GM19351 (cell line): Measurements from ENCODE around the gene CENPH.
"Not testable (repeated sequence)": the region's sequence is repeated elsewhere in the genome, so short reads cannot be mapped to it uniquely, and the experiment has no call there.

Experiments used
- ATAC-seq: cut with Tn5 transposase; IDR thresholded peaks from one replicate; pipeline ENCODE4 v1.9.1; 2021; ENCODE audit warnings: mild to moderate bottlenecking, moderate library complexity; ENCODE audit not compliant: unreplicated experiment

Gene CENPH

GRCh38 chr5:69245031-69245430 lies 55.6 kb downstream of the CENPH start:
- no peak for ATAC-seq

GRCh38 chr5:69248019-69248418 lies 58.6 kb downstream of the CENPH start:
- no peak for ATAC-seq

- no peak for ATAC-seq
These were observed 61.2 kb downstream of the CENPH start for GRCh38 chr5:69250593-69250992.

- no peak for ATAC-seq
These were observed 63.1 kb downstream of the CENPH start for GRCh38 chr5:69252437-69252836.

- ATAC-seq: not testable (repeated sequence)
These were observed 66.6 kb downstream of the CENPH start for GRCh38 chr5:69255940-69256339.

- ATAC-seq: no peak
These were observed 68.2 kb downstream of the CENPH start for GRCh38 chr5:69257577-69257976.
